GM19395 (cell line): ENCODE results near the gene GNL1.
"Not testable (repeated sequence)": the region's sequence is repeated elsewhere in the genome, so short reads cannot be mapped to it uniquely, and the experiment has no call there.

Experiments used
- ATAC-seq: cut with Tn5 transposase; IDR thresholded peaks from one replicate; pipeline ENCODE4 v1.9.1; 2021; ENCODE audit warnings: mild to moderate bottlenecking, moderate library complexity; ENCODE audit not compliant: unreplicated experiment

GNL1 gene

GRCh38 chr6:30556066-30556905 is at the start of gene GNL1:
Gene GNL1, minus strand, starts transcription at chr6:30556489. Its CDS starts 286 bp downstream, at chr6:30556203.
- peak; percentile 79 for ATAC-seq

GRCh38 chr6:30603961-30604360 is 47.7 kb upstream of the GNL1 start:
- ATAC-seq, result no peak

DNA sequence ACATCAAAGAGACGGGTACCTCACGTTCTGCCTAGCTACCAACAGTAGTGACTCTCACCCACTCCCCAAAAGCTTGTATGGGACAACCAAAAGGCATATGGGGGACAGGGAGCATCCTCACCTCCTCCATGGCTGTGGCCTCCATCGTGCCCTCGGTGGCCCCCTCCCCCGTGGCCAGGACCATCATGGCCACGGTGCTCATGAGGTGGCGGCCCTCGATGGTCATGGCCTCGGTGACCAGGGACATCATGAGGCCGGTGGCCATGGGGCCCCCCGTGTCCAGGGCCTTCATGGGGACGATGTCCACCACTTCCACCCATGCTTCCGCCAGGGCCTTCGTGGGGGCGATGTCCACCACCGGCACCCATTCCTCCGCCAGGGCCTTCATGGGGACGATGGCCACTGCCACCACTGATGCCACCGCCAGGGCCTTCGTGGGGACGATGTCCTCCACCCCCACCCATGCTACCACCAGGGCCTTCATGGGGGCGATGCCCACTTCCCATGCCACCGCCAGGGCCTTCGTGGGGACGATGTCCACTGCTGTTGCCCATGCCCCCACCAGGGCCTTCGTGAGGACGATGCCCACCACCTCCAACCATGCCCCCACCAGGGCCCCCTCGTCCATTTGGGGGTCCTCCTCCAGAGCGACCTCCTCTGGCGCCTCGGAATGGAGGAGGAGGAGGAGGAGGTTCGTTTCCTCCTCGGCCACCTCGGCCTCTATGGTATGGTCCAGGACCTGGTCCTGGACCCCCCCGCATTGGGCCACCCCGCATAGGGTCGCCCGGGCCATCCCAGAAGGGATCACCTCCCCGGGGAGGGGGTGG is 45.7 kb upstream of the GNL1 start:
- ATAC-seq, result no peak

GRCh38 chr6:30601436-30601814 is 45.1 kb upstream of the GNL1 start:
- ATAC-seq, result no peak

DNA sequence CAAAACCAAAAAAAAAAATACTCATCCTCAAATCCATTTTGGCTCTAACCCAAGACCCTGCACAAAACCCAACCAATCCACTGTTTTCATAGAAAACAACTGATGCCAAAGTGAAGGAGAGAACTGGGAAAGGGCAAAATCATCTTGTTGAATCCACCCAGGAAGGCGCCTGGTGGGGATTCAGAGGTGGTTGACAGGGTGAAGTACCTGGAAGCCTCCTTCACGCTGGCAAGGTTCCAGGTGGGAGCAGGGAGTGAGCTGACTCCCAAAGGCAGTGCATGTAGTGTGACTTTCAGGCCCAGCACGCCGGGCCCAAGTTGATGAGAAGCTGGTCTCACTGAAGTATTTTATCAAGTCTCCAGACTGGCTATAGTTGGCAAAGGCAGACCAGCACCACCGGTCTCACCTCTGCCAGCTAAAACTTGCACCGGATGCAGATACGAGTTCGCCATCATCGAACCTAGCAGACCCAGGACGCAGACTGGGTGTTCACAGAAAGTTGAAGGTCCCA is 44.2 kb upstream of the GNL1 start:
- no peak for ATAC-seq

- ATAC-seq, result no peak
These were observed 43.5 kb upstream of the GNL1 start for GRCh38 chr6:30599625-30600324.

GRCh38 chr6:30598912-30599624 is 42.8 kb upstream of the GNL1 start:
- no peak for ATAC-seq

- ATAC-seq, result not testable (repeated sequence)
These were observed 41.2 kb upstream of the GNL1 start for GRCh38 chr6:30597315-30598144.

DNA sequence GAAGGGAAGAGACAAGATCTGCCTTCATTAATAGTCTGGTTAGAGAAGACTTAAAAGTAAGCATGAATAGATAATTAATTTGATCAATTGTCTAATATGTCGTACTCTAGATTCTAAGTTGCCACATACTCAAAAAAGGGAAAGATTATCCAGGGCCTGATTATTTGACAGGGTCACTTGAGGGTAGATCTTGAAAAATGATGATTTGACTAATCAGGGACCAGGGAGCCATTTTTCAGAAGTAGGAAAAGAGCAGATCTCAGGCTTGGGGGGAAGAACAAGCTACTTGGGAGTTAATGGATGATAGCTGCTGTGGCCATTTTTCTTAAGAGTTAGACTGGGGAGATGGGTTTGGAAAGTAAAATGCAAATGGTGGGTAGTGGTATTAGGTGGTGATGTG is 36.0 kb upstream of the GNL1 start:
- no peak for ATAC-seq

DNA sequence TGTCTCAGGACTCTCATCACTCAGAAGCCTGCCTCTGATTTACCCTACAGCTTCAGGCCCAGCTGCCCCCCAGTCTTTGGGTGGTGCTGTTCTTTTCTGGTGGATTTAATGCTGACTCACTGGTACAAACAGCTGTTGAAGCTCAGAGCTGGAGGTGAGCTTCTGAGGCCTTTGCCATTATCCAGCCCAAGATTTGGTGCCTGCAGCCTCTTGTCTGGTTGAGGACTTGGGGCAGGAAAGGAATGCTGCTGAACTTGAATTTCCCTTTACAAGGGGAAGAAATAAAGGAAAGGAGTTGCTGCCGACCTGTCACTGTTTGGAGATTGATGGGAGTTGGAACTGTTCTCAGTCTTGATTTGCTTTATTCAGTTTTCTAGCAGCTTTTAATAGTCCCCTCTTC is 34.7 kb upstream of the GNL1 start:
- no peak for ATAC-seq

- ATAC-seq, result no peak
These were observed 34.2 kb upstream of the GNL1 start for GRCh38 chr6:30590509-30590908.

- no peak for ATAC-seq
These were observed 33.6 kb upstream of the GNL1 start for GRCh38 chr6:30589754-30590358.

- ATAC-seq, result no peak
These were observed 27.6 kb upstream of the GNL1 start for GRCh38 chr6:30583921-30584320.

DNA sequence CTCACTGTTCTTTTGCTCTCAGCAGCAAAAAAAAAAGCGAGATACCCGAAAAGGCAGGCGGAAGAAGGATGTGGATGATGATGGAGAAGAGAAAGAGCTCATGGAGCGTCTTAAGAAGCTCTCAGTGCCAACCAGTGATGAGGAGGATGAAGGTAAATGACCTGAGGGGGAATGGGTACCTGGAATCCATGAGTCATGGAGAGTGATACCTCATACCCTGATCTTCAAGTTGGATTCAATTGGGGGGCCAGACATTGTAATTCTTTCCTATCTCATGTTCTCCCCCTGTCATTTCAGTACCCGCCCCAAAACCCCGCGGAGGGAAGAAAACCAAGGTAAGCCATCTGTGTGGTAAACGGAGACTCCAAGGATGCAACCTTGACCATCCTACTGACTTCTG is 21.8 kb upstream of the GNL1 start:
- ATAC-seq, result no peak

DNA sequence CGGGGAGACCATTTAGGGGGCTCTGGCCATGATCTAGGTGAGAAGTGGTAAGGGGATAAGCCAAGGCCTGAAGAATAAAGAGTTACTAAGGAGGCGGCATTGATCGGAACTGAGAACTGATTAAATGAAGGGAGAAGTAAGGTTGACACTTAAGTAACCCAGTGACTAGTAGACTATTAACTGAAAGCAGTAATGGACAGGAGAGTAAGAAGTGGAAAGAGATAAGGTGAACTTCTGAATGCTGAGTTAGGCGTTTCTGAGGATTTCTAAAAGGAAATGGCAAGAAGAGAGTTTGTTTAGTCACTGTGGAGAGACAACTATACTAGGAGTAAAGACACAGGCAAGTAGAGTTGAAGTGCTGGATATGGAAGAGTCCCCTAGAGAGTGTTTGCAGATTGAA is 16.8 kb upstream of the GNL1 start:
- no peak for ATAC-seq

DNA sequence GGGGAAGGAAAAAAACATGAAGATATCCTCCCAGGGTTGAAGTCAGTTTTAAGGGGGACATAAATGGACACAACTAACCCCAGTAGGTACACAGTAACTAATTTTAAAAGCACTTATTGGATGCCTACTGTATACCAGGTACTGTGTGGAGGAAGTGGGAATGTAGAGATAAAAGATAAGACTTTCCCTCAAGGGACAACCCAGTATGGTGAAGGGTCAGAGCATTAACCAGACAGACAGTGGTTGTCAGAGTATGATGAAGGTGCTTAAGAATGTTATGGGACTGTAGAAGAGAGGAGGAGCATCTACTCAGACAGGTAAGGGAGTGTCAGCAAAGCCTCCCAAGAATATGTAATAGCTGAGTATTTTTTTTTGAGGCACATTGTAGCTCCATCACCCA is 15.9 kb upstream of the GNL1 start:
- no peak for ATAC-seq

GRCh38 chr6:30571762-30572082 is 15.4 kb upstream of the GNL1 start:
- ATAC-seq, result no peak

- ATAC-seq, result peak; percentile 89
These were observed 14.9 kb upstream of the GNL1 start, which contains the start of gene ABCF1 for GRCh38 chr6:30571075-30571761. Gene ABCF1, plus strand, starts transcription at chr6:30571442. Its CDS starts 46 bp downstream, at chr6:30571488.

- peak; percentile 29 for ATAC-seq
These were observed 14.4 kb upstream of the GNL1 start for GRCh38 chr6:30570740-30571074.
